ENCODE results near the gene NOL3.

The NOL3 gene

DNA sequence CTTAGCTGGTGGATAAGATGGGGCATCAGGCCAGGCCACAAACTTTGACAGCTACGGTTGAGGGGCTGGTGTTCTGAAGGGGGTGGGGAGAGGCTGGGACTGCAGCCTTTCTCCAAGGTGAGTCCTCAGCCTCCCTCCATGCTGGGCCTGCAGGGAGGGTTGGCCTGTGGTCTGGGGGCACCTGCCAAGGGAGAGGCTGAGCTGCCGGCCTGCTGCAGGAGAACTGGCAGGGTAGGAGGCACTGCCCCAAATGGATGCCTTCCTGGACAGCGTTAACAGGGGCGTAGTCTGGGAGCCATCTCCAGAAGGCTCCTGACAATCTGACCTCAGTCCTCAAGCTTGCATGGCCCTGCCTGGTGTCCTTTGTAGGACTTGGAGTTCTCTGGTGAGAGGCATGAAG lies 33.7 kb downstream of the NOL3 start:
- in situ Hi-C loops (cut with HindIII; ENCODE audit: low sequenced_read_pairs): no loop called here

DNA sequence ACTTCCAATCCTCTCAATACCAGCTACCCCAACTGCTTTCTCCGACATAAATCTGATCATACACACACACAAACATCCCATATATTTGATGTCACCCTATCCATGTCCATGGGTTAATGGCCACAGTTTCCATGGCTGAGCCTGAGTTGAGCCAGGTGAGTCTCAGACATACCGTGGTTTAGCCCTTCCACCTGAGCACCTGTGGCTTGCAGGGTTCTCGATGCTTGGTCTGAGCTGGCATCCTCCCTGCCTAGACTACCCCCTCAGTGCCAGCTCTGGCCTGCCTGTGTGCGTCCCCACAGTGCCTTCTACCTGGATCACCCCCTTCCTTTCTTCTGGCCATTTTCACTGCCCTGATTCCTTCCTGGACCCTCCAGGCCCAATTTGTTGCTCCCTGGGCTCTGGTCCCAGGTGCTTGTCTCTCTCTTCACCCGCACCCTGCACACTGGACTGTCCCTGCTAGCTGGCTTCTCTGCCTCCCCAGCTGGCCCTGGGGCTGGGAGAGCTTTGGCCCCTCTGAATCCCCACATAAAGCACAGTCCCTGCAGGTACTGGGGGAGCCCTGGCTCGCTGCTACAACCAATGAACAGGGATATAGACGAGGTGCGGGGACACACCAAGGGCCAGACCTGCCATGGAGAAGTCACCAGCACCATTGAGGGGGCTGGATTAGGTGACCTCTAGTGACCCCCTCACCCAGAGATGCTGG lies 35.9 kb downstream of the NOL3 start:
- in situ Hi-C loops (cut with HindIII; ENCODE audit: low sequenced_read_pairs): no loop called here

DNA sequence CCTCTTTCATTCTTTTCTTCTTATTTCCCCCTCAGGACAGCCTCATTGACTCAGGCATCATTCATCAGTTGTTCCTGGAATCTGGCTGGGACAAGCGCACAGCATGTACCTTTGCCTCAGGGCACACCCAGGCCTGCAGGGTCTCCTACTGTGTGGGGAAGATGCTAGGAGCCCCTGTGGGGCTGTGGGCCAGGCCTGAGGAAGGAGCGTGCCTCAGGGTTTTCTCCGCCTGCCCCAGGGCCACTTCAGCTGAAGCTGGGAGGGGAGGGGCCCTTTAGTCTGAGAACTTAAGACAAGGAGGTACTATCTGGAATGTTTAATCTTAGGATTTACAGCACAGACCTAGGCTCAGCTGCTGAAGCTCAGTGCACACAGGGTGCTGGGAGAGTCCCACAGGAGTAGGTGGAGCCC lies 36.5 kb downstream of the NOL3 start:
- in situ Hi-C loops (cut with HindIII; ENCODE audit: low sequenced_read_pairs): no loop called here

DNA sequence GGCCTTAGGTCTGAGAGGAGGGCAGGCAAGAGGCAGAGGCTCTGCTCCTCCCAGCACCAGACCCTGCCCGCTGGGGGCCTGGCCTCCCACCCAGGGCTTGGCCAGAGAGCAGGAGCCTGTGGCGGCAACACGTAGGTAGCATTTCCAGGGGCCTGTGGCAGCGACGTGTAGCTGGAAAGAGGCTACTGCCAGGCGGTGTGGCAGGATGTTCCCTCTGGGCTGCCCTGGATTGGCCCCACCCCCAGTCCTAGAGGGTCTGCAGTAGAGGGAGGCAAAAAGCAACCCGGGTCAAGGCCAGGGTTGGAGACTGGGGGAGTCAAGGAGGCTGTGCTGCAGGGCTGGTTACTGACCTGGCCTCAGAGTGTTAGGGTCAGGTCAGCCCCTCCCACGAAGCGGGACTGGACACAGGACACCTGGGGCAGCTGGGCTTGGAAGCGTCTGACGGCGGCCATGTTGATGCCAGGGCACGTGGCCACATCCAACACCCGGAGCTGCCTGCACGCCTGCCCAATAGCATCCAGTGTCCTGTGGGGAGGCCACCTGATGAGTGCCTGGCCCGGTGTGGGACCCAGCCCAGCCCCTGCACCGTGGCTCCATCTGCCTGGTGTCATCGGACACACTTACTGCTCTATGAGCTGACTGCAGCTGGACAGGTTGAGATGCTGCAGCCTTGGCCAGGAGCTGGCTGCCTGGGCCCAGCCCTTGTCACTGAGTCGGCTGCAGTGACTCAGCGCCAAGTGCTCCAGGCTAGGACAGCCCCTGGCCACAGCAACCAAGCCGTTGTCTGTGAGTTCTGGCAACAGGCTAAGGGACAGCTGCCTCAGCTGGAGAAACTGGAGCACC lies 37.1 kb downstream of the NOL3 start:
- in situ Hi-C loops (cut with HindIII; ENCODE audit: low sequenced_read_pairs): no loop called here

DNA sequence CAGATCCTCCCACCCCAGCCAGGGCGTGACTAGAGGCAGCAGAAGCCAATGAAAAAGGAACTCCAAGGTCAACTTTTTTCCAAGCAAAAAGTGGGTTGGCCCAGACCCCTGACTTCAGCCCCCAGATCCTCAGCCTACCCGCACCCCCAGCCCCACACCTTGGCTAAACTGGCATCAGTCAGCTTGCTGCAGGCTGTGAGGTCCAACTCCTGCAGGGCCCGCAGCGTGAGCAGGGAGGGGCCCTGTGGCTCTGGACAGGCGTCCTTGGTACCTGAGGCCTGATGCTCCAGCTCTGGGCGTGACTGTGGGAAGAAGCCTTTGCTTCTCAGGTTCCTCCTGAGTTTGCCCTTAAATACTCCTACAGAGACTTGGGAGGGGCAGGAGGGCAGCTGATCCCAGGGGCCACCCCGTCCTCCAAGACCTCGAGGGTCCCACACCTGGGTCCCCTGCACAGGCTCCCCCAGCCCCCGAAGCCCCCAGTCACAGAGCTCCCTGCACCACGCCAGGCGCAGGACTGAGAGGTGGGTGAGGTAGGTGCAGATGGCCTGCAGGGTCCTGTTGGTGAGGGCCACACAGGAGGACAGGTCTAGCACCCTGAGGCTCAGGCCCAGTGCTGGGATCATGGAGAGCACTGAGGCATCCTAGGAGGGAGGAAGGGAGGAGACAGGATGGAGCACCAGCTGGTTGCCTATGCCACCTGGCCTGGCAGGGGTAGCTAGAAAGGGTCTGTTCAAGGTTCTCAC lies 38.0 kb downstream of the NOL3 start:
- in situ Hi-C loops (cut with HindIII; ENCODE audit: low sequenced_read_pairs): no loop called here

DNA sequence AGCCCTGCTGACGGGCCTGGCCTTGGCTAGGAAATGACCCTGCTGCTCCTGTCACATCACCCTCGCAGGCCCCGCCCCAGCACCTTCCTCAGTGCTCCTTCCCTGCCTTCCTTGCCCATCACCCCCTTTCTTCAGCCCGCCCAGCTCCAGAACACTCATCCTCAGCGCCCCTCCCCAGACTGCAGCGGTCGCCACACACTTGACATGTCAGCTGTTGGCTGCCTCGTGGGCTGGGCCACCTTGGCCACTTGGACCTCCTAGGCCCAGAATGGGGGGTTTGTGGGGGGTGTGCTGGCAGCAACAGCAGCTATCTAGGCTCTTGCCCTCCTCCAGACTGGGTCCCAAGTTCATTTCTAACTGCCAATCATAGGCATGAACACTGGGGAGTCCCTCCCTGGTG lies 39.2 kb downstream of the NOL3 start:
- in situ Hi-C loops (cut with HindIII; ENCODE audit: low sequenced_read_pairs): no loop called here

DNA sequence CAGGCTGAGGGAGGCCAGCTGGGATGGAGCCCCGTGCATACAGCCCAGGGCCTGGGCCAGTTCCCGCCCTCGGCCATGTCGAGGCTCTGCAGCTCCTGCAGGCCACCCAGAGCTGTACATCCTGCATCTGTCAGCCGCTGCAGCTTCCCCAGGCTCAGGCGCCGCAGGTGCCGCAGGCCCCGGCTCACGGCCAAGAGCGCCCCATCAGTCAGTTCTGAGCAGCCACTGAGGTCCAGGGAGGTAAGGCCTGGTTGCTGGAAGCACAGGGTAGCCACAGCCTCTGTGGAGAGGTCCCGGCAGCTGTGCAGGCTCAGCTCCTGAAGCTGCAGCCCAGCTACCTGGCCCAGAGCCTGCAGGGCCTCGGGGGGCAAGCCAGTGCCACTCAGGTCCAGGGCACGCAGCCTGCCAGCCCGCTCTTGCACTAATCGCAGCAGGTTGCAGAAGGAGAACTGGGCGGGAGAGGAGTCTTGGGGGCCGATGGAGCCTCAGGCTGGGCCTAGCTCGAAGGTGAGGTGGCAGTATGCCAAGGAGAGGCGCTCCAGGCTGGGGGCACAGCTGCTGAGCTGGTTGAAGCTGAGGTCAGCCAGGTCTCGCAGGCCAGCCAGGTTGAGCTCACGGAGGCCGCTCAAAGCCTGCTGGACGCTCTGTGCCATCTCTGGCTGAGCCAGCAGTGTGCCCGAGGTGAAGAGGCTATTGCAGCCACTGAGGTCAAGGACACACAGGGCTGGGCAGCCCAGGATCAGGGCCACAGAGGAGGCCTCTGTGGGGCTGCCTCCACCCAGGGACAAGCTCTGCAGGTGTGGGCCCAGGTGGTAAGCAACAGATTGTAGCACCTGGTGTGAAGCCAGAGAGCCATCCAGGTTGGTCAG lies 40.0 kb downstream of the NOL3 start:
- in situ Hi-C loops (cut with HindIII; ENCODE audit: low sequenced_read_pairs): no loop called here

DNA sequence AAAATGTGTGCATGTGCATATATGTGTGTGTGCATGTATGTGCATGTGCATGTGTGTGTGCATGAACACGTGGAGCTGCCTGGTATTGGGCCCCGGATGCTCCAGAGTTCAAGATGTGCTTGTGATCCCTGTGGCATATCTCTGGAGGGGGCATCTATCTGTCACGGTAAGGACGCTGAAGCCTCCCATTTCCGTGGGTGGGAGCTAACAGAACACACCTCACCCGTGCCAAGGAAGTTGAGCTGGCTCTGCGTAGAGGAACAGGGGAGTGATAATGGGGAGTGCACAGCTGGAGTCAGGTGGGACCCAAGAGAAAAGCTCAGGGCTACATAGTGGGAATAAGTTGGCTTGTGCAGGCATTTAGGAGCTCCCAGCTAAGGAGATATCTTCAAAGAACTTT lies 41.3 kb downstream of the NOL3 start:
- in situ Hi-C loops (cut with HindIII; ENCODE audit: low sequenced_read_pairs): no loop called here

DNA sequence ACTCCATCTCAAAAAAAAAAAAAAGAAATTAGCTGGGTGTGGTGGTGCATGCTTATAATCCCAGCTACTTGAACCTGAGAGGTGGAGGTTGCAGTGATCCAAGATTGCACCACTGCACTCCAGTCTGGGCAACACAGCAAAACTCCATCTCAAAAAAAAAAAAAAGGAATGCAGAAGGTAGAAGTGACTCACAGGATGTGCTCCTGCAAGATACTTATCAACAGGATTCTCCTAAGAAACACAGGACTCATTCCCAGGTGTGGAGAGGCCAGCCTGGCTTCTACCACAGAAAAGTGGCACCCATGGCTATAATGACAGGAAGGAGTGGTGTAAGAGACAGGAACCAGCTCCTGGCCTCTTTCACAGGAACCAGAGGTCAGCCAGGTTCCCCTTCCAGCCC lies 42.4 kb downstream of the NOL3 start:
- in situ Hi-C loops (cut with HindIII; ENCODE audit: low sequenced_read_pairs): no loop called here

DNA sequence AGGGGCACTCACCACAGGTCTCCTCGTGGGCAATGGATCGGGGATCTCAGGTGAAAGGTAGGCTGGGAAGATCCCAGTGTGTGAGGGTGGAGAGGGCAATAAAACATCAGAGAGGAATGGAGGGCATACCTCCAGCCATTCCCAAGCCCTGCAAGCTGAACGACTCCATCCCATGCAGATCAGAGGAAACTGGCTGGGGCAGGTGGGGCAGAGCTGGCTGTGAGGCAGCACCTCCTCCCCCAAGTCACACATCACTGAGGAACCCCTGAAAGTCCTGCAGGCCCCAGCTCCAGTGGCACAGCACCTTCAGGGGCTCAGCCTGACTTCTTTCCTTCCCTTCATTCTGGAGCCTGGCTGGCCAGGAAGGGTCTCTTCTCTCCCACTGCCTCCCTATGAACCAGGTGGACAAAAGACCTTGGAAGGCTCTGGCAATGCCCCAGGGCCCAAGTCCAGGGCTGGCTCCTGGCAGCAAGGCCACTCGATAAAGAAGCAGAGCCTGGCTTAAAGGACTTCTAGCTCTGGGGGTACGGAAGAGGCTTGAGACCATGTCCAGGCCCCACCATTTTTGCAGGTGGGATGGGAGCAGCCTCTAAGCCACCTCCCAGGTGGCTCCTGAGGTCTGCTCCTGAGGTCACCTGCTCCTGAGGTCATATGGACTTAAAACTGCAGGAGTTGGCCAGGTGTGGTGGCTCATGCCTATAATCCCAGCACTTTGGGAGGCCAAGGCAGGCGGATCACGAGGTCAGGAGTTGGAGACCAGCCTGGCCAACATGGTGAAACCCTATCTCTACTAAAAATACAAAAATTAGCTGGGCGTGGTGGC lies 43.1 kb downstream of the NOL3 start:
- in situ Hi-C loops (cut with HindIII; ENCODE audit: low sequenced_read_pairs): no loop called here

DNA sequence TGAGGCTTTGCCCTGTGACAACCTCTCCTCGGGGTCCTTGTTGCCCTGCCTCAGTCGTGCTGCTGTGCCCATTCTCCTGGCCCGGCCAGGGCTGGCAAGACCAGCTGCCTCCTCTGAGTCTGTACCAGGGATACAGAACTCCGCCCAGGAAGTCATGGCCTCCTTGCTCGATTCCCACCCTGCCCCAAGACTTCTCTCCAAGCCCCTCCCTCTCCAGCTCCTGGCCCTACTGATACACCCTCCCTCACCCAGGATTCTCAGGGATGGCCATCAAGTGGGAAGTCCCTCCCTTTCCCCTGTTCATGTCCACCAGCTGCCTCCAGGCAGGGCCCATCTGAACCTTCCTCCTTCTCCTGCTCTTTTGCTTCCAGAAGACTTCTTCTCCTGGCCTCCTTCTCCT lies 45.4 kb downstream of the NOL3 start:
- in situ Hi-C loops (cut with HindIII; ENCODE audit: low sequenced_read_pairs): no loop called here

DNA sequence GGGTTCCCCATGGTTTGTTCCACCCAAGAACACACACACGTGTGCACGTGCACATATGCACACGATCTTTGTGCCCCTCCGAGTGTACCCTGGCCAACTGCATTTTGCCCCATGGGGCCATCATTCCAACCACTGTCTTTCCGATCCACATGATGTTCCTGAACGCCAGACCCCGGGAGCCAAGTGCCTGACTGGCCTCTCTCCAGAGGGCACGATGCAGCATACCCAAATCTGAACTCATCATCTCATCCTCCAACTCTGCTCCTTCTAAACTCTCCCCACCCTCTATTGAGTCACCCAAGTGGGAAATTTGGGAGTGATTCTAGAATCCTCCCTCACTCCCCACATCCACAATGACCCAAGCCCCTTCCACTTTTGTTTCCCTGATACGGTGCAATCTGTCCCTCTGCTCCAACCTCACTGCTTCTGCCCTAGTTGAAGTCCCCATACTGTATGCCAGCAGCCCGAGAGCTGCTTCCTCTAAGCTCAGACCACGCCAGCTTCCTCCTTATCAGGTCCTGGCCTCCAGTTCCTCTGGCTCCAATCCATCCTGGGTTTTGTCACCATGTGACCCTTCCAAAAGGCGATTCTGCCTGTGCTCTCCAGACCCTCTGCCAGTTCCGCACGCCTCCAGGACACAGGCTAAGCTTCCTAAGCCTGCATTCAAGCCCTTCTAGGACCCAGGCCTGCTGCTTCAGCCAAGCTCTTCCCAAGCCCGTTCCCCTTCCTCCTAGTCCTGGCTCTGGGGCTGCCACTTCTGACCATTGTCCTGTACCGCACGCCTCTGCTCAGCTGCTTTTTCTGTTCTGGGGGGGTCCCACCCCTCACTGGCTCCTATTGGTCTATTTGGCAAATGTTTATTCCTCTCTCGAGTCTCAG lies 46.5 kb downstream of the NOL3 start:
- in situ Hi-C loops (cut with HindIII; ENCODE audit: low sequenced_read_pairs): no loop called here

DNA sequence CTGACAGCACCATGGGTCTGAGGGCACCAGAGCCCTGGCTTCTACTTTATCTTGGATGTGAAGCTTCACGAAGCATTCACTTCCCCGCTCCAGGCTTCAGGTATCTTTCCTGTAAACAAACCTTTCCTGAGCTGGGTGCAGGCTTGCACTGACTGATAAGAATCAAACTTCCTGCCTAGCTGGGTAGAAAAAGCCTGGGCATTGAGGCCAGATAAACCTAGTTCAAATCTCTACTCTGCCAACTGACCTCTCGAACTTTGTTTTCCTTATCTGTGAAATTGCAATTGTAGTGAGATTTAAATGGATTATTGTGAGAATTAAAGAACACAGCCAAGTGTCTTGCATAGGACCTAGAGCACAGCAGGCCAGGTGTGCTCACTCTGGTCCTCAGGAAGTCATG lies 53.7 kb downstream of the NOL3 start:
- in situ Hi-C loops (cut with HindIII; ENCODE audit: low sequenced_read_pairs): no loop called here

Measured in DLD1 (cell line).